NCI-H187 treated with DMSO at 0.1 percent for 48 hours (cell line): Measurements from ENCODE around the gene C9orf43.

Source experiments
- DNase-seq: peaks from one replicate; lab custom pipeline; 2025; lab: John Stamatoyannopoulos, UW

The C9orf43 gene

GRCh38 chr9:113467183-113467582, 56.6 kb downstream of the C9orf43 start:
- DNase-seq: no peak

GRCh38 chr9:113468716-113469448, 58.3 kb downstream of the C9orf43 start:
- DNase-seq: no peak

- DNase-seq: no peak
Measured at GRCh38 chr9:113471143-113471542, 60.6 kb downstream of the C9orf43 start.

GRCh38 chr9:113471566-113471965, 61.0 kb downstream of the C9orf43 start:
- DNase-seq: no peak

GRCh38 chr9:113472199-113472598, 61.7 kb downstream of the C9orf43 start:
- DNase-seq: no peak

GRCh38 chr9:113474360-113475028, 63.9 kb downstream of the C9orf43 start:
- no peak for DNase-seq

GRCh38 chr9:113475031-113475430, 64.5 kb downstream of the C9orf43 start:
- DNase-seq: no peak

GRCh38 chr9:113475992-113476391, 65.4 kb downstream of the C9orf43 start:
- DNase-seq: no peak

- no peak for DNase-seq
Measured at GRCh38 chr9:113476511-113476916, 66.0 kb downstream of the C9orf43 start.

GRCh38 chr9:113477058-113477457, 66.5 kb downstream of the C9orf43 start:
- DNase-seq: no peak

GRCh38 chr9:113477661-113478060, 67.1 kb downstream of the C9orf43 start:
- no peak for DNase-seq

- DNase-seq: no peak
Measured at GRCh38 chr9:113479174-113479621, 68.7 kb downstream of the C9orf43 start.
